ENCODE data around the gene NT5DC3. TPM values are rescaled to one million over a fixed set of nuclear protein-coding genes. Genes with fewer than 3 reads are reported as not detected.
A peak's percentile ranks its signal among the peaks of the same experiment; 100 is the strongest.

The NT5DC3 gene
- total RNA-seq, 4 donors from 2014 or later, result 64.5 to 185 (median 131) TPM

DNA sequence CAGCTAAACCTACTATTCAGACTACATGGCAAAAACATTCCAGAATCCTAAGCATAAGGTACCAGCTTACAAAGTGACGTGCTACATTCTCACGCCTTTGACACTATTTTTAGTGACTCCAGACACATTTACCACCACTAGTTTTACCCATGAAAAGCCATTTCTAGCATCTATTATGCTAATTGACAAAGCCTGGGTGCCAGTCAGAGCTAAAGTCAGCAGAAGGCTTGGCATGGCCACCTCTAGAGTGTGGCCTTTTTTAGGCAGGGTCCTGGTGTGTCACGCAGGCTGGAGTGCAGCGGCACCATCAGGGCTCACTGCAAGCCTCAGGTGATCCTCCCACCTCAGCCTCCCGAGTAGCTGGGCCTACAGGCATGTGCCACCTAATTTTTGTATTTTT, 75.7 kb downstream of the NT5DC3 start:
- no peak for ATAC-seq
- peaks cover 13 to 100% of the 10 kb centered on the region in 2 donors for H3K36me3 ChIP-seq
- no peaks in the 10 kb centered on the region for H3K27me3 ChIP-seq
- no peak for TF ChIP-seq POLR2AphosphoS5 (IDR thresholded peaks at IDR 0.05)
- TF ChIP-seq, protein P1, sequence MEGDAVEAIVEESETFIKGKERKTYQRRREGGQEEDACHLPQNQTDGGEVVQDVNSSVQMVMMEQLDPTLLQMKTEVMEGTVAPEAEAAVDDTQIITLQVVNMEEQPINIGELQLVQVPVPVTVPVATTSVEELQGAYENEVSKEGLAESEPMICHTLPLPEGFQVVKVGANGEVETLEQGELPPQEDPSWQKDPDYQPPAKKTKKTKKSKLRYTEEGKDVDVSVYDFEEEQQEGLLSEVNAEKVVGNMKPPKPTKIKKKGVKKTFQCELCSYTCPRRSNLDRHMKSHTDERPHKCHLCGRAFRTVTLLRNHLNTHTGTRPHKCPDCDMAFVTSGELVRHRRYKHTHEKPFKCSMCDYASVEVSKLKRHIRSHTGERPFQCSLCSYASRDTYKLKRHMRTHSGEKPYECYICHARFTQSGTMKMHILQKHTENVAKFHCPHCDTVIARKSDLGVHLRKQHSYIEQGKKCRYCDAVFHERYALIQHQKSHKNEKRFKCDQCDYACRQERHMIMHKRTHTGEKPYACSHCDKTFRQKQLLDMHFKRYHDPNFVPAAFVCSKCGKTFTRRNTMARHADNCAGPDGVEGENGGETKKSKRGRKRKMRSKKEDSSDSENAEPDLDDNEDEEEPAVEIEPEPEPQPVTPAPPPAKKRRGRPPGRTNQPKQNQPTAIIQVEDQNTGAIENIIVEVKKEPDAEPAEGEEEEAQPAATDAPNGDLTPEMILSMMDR (IDR thresholded peaks at IDR 0.05), result no peak
- no peak for TF ChIP-seq POLR2A (IDR thresholded peaks at IDR 0.05)
- no peak for TF ChIP-seq EP300 (IDR thresholded peaks at IDR 0.05)
- no peaks in the 10 kb centered on the region for H3K4me1 ChIP-seq
- WGBS, 2 donors (ENCODE audit: low coverage in 1 of 2), result 93 to 96% methylated on average over 2 to 5 of the region's 5 CpGs
- no peaks in the 10 kb centered on the region for H3K9me3 ChIP-seq
- no peak overlapping the region for H3K27ac ChIP-seq
- H3K4me3 ChIP-seq, result no peak overlapping the region

DNA sequence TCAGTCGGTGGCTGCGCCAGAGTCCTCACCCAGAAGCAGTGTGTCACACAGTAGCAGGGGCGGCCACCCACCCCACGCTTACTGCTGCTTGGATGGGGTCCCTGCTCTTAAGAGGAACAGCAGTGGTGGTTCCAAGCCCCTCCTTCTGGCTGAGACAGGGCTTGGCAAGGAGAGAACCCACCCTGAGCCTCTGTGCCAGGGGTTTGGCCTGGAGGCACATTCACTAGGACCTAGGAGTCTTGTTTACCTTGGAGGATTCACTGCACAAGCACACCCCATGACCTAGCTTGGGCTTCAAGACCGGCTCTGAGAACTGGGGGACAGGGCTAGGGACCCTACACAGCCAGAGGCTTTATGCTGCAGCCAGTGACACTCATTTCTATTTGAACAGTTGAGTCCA, 78.6 kb downstream of the NT5DC3 start:
- TF ChIP-seq, protein P1 (IDR thresholded peaks at IDR 0.05), result no peak
- TF ChIP-seq POLR2A (IDR thresholded peaks at IDR 0.05), result no peak
- TF ChIP-seq EP300 (IDR thresholded peaks at IDR 0.05), result no peak
- TF ChIP-seq POLR2AphosphoS5 (IDR thresholded peaks at IDR 0.05), result no peak
- Histone ChIP-seq H3K4me3 (no peak overlapping the region), H3K4me1 (no peaks in the 10 kb centered on the region), H3K27me3 (no peaks in the 10 kb centered on the region), H3K27ac (no peak overlapping the region), H3K9me3 (no peaks in the 10 kb centered on the region), H3K36me3 (peaks cover 5 to 99% of the 10 kb centered on the region in 2 donors)
- peak; percentile 16 for ATAC-seq
- no CpG with 5 or more reads among the region's 5 CpGs for WGBS, 2 donors (ENCODE audit: low coverage in 1 of 2)

DNA sequence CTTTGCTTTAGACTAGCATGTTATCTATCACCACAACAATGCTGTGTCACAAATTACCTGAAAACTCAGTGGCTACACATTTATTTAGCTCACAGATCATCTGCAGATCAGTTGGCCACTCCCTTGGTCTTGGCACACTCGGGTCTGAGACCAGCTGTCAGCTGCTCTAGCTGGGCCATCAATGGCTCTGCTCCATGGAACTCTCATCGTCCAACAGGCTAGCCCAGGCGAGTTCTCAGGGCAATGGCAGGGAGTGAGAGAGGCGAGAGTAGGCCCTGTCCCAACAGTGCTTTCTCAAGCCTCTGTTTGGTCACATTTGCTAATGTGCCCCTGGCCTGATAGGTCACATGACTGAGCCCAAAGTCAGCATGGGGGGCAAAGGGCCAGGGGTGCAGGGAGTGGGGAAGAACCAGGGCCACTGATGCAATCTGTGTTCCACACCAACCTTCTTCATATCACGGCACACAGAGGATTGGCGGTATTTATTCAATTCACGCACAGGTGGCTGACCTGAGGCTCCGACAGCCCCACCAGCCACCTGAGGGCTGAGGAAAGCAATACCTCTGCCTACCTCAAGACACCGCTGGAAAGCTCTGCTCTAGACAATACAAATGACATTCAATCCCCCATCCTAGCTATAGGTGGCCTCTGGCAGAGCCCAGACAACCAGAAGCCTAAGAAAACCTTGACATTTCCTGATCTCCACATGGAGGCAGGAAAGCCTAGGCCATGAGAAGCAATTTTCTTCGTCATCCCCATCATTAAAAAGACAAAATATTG, 82.5 kb downstream of the NT5DC3 start:
- TF ChIP-seq EP300 (IDR thresholded peaks at IDR 0.05) (no peak), POLR2A (IDR thresholded peaks at IDR 0.05) (no peak), POLR2AphosphoS5 (IDR thresholded peaks at IDR 0.05) (no peak)
- TF ChIP-seq, protein P1 (IDR thresholded peaks at IDR 0.05), result no peak
- Histone ChIP-seq H3K27ac (no peak overlapping the region), H3K4me1 (no peaks in the 10 kb centered on the region), H3K9me3 (no peaks in the 10 kb centered on the region), H3K4me3 (no peak overlapping the region), H3K27me3 (no peaks in the 10 kb centered on the region), H3K36me3 (peaks cover 0 to 68% of the 10 kb centered on the region in 2 donors)
- WGBS, 2 donors (ENCODE audit: low coverage in 1 of 2), result 95 to 100% methylated on average over 2 of the region's 10 CpGs
- peak; percentile 8 for ATAC-seq

DNA sequence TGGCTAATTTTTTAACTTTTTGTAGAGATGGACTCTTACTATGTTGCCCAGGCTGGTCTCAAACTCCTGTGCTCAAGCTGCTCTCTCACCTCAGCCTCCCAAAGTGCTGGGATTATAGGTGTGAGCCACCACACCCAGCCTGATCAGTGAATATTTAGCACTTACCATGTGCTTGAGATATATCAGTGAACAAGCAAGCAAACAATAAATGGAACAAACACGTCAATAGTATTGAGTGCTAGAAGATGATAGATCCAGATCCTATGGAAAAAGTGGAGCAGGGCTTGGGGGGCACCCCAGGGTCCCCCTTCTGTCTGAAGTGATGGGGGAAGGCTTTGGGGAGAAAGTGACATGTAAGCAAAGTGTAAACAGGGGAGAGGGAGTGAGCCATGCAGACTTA, 83.8 kb downstream of the NT5DC3 start:
- Histone ChIP-seq H3K36me3 (peaks cover 0 to 62% of the 10 kb centered on the region in 2 donors), H3K4me1 (no peaks in the 10 kb centered on the region), H3K9me3 (no peaks in the 10 kb centered on the region), H3K27me3 (no peaks in the 10 kb centered on the region), H3K4me3 (no peak overlapping the region), H3K27ac (no peak overlapping the region)
- WGBS, 2 donors (ENCODE audit: low coverage in 1 of 2), result 88% methylated on average over 1 of the region's 1 CpG; no CpG with 5 or more reads in 1 of the 2 donors
- TF ChIP-seq EP300 (IDR thresholded peaks at IDR 0.05) (no peak), POLR2AphosphoS5 (IDR thresholded peaks at IDR 0.05) (no peak), POLR2A (IDR thresholded peaks at IDR 0.05) (no peak)
- TF ChIP-seq, protein P1 (IDR thresholded peaks at IDR 0.05), result no peak
- ATAC-seq, result no peak

DNA sequence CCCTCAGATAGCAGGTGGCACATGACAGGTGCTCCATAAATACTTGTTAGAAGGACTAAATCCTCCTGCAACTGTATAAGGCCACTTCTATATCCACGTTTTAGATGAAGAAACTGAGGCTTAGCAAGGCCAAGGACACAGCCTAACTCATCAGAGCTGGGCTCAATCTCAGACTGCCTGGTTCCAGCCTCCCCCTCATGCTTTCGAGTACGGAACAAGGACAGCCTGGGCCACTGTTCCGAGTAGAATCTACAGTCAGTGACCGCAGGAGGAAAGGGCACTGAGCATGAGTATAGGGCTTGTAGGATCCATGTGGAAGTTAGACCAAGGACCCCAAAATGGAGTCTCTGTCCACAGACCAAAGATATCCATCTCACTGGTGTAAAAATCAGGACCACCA, 84.6 kb downstream of the NT5DC3 start:
- peaks cover 0 to 54% of the 10 kb centered on the region in 2 donors for H3K36me3 ChIP-seq
- ATAC-seq, result no peak
- no peaks in the 10 kb centered on the region for H3K4me1 ChIP-seq
- TF ChIP-seq POLR2A (IDR thresholded peaks at IDR 0.05), result no peak
- TF ChIP-seq, protein P1 (IDR thresholded peaks at IDR 0.05), result no peak
- TF ChIP-seq EP300 (IDR thresholded peaks at IDR 0.05), result no peak
- TF ChIP-seq POLR2AphosphoS5 (IDR thresholded peaks at IDR 0.05), result no peak
- WGBS, 2 donors (ENCODE audit: low coverage in 1 of 2), result 100% methylated on average over 1 to 2 of the region's 5 CpGs
- H3K4me3 ChIP-seq, result no peak overlapping the region
- H3K27me3 ChIP-seq, result no peaks in the 10 kb centered on the region
- H3K27ac ChIP-seq, result no peak overlapping the region
- no peaks in the 10 kb centered on the region for H3K9me3 ChIP-seq
